H1 (cell line): ENCODE results near the gene BPGM.

Experiments
- CHD2 ChIP-seq: IDR thresholded peaks from 2 replicates; pipeline ENCODE4 v1.6.1; 2012; ENCODE audit warnings: low read length, improper control_type of control experiment
- EZH2 ChIP-seq: fragments of 200-600 bp; sonication (generic); IDR thresholded peaks from 2 replicates; pipeline ENCODE4 v1.7.1; 2012; ENCODE audit warnings: low read depth, mild to moderate bottlenecking, moderate library complexity, low read length, inconsistent platforms; ENCODE audit not compliant: severe bottlenecking
- JUND ChIP-seq: IDR thresholded peaks from 2 replicates; pipeline ENCODE4 v1.6.1; 2011; ENCODE audit warnings: mild to moderate bottlenecking, improper control_type of control experiment, low read length
- POLR2A ChIP-seq, 2 experiments: IDR thresholded peaks; 1 replicate in 1 of 2; 2 replicates in 1 of 2; pipeline ENCODE4 v1.6.1; 2011; ENCODE audit warnings: low read depth in 2 of 2, low read length in 2 of 2, mild to moderate bottlenecking in 2 of 2; ENCODE audit errors: control extremely low read depth in 1 of 2
- POLR2AphosphoS5 ChIP-seq: IDR thresholded peaks from 2 replicates; pipeline ENCODE4 v1.6.1; 2011; ENCODE audit warnings: low read depth, low read length
- RNF2 ChIP-seq: fragments of 200-900, 300-1000 bp; sonication (generic); IDR thresholded peaks from 2 replicates; pipeline ENCODE4 v1.7.1; 2016; ENCODE audit warnings: borderline replicate concordance, low read depth, mild to moderate bottlenecking, antibody characterized with exemption, low read length; ENCODE audit not compliant: poor library complexity, severe bottlenecking; ENCODE audit errors: missing control alignments
- SP1 ChIP-seq: IDR thresholded peaks from 2 replicates; pipeline ENCODE4 v1.6.1; 2011; ENCODE audit warnings: low read depth, low read length
- TAF7 ChIP-seq: optimal IDR thresholded peaks from 2 replicates; pipeline ENCODE3; 2011; ENCODE audit warnings: low read depth, mild to moderate bottlenecking, inconsistent platforms, low read length, moderate library complexity, borderline replicate concordance
- TF ChIP-seq, protein P1 (sequence below), 3 experiments: IDR thresholded peaks; 1 replicate in 2 of 3; 2 replicates in 1 of 3; pipeline versions ENCODE4 v1.5.1 to v1.6.1; 2011; ENCODE audit warnings: low read length in 3 of 3, mild to moderate bottlenecking in 3 of 3, inconsistent platforms in 2 of 3, low read depth in 1 of 3, moderate library complexity in 1 of 3; ENCODE audit not compliant: insufficient read depth in 1 of 3; ENCODE audit errors: control extremely low read depth in 1 of 3

DNA sequence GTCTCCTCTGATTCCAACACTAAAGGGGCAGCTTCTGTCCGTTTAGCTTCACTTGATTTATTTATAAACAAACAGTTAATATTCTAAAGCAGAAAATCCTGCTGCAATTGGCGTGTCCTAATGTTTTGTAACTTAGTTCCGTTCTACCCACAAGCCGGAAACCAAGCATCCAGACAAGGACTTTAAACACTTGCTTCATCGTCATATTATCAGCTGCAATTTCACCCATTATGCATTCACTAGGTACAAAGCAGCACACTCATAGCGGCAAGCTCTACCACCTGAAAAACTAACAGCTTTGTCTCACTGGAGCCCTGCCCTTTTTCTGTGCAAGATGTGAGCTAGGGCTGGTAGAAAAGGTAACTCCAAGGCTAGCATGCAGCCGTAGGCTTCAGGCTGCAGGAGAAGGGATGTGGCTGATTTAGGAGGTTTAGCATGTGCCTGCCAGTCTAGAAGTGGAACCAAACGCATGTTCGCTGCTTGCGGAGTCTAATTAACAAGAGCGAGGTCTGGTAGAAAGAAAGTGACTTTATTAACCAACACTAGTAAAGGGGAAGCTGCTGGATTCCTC lies 43.7 kb upstream of the BPGM start:
- TF ChIP-seq, protein P1, sequence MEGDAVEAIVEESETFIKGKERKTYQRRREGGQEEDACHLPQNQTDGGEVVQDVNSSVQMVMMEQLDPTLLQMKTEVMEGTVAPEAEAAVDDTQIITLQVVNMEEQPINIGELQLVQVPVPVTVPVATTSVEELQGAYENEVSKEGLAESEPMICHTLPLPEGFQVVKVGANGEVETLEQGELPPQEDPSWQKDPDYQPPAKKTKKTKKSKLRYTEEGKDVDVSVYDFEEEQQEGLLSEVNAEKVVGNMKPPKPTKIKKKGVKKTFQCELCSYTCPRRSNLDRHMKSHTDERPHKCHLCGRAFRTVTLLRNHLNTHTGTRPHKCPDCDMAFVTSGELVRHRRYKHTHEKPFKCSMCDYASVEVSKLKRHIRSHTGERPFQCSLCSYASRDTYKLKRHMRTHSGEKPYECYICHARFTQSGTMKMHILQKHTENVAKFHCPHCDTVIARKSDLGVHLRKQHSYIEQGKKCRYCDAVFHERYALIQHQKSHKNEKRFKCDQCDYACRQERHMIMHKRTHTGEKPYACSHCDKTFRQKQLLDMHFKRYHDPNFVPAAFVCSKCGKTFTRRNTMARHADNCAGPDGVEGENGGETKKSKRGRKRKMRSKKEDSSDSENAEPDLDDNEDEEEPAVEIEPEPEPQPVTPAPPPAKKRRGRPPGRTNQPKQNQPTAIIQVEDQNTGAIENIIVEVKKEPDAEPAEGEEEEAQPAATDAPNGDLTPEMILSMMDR (IDR thresholded peaks at IDR 0.05; ENCODE audit: control extremely low read depth in 1 of 3, insufficient read depth in 1 of 3, low read depth in 1 of 3, low read length in 3 of 3): no peak
- TF ChIP-seq RNF2 (no peak), EZH2 (no peak), TAF7 (no peak), POLR2AphosphoS5 (no peak), POLR2A (IDR thresholded peaks at IDR 0.05; ENCODE audit: control extremely low read depth in 1 of 2, low read depth in 2 of 2, low read length in 2 of 2) (no peak), JUND (no peak), CHD2 (no peak), SP1 (no peak)
